ENCODE results near the gene SKIC8. TPM values are rescaled to one million over a fixed set of nuclear protein-coding genes. Genes with fewer than 3 reads are reported as not detected.

SKIC8 gene
- total RNA-seq, 1 donor from 2014 or later, result 44.4 TPM

DNA sequence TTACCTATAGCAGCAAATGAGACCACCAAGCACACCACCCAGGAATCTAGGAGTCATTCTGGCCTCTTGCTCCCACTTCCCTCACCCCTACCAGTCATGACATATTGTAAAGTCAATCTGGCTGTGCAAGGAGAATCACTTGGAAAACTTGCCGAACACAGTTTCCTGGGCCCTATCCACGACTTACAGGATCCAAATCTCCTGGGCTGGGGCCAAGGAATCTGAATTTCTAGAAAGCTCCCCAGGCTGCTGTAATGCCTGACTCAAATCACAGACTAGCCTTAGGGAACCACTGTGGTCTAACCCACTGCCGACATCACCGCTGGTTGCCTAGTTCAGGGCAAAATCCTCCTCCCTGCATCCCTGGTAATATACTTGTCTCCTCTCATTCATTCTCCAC lies 36.6 kb upstream of the SKIC8 start:
- DNase-seq, result peak; percentile 7
- TF ChIP-seq, protein P1, sequence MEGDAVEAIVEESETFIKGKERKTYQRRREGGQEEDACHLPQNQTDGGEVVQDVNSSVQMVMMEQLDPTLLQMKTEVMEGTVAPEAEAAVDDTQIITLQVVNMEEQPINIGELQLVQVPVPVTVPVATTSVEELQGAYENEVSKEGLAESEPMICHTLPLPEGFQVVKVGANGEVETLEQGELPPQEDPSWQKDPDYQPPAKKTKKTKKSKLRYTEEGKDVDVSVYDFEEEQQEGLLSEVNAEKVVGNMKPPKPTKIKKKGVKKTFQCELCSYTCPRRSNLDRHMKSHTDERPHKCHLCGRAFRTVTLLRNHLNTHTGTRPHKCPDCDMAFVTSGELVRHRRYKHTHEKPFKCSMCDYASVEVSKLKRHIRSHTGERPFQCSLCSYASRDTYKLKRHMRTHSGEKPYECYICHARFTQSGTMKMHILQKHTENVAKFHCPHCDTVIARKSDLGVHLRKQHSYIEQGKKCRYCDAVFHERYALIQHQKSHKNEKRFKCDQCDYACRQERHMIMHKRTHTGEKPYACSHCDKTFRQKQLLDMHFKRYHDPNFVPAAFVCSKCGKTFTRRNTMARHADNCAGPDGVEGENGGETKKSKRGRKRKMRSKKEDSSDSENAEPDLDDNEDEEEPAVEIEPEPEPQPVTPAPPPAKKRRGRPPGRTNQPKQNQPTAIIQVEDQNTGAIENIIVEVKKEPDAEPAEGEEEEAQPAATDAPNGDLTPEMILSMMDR (IDR thresholded peaks at IDR 0.05), result no peak
- intact Hi-C loops (cut with DNase I), result no loop called here
- H3K4me1 ChIP-seq, result peaks cover 9% of the 10 kb centered on the region
- no peaks in the 10 kb centered on the region for H3K9me3 ChIP-seq
- no peak overlapping the region for H3K27ac ChIP-seq
- H3K36me3 ChIP-seq, result no peaks in the 10 kb centered on the region
- ATAC-seq, result no peak
- H3K4me3 ChIP-seq, result no peak overlapping the region
- peaks cover 41% of the 10 kb centered on the region for H3K27me3 ChIP-seq (ENCODE audit: low read depth)

DNA sequence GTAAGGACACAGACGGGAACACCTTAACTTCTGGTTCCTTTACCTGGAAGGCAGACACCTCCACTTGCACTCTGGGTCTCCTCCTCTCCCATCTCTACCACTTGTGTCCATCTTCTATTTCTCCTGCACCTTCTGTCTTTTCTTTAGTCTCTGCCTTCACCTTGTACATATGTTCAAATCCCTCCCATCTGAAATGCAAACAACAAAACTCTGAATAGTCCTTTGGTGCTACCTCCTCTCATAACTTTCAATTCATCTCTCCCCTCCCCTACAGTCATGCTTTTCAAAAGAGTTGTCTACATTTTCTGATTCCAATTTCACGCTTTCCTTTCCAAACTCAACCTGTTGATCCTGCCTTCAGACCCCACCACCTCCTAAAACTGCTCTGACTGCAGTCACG lies 35.4 kb upstream of the SKIC8 start:
- TF ChIP-seq, protein P1 (IDR thresholded peaks at IDR 0.05), result no peak
- intact Hi-C loops (cut with DNase I), result no loop called here
- Histone ChIP-seq H3K9me3 (no peaks in the 10 kb centered on the region), H3K27ac (no peak overlapping the region), H3K36me3 (no peaks in the 10 kb centered on the region), H3K4me1 (no peaks in the 10 kb centered on the region), H3K4me3 (no peak overlapping the region), H3K27me3 (ENCODE audit: low read depth) (peaks cover 30% of the 10 kb centered on the region)
- DNase-seq (no peak), ATAC-seq (no peak)

- Histone ChIP-seq H3K4me3 (no peak overlapping the region), H3K9me3 (no peaks in the 10 kb centered on the region), H3K36me3 (no peaks in the 10 kb centered on the region), H3K27ac (no peak overlapping the region), H3K27me3 (ENCODE audit: low read depth) (no peaks in the 10 kb centered on the region), H3K4me1 (no peaks in the 10 kb centered on the region)
- DNase-seq (no peak), ATAC-seq (no peak)
- TF ChIP-seq, protein P1 (IDR thresholded peaks at IDR 0.05), result no peak
- intact Hi-C loops (cut with DNase I), result no loop called here
These were observed 30.2 kb upstream of the SKIC8 start for GRCh38 chr15:78329625-78330024.

DNA sequence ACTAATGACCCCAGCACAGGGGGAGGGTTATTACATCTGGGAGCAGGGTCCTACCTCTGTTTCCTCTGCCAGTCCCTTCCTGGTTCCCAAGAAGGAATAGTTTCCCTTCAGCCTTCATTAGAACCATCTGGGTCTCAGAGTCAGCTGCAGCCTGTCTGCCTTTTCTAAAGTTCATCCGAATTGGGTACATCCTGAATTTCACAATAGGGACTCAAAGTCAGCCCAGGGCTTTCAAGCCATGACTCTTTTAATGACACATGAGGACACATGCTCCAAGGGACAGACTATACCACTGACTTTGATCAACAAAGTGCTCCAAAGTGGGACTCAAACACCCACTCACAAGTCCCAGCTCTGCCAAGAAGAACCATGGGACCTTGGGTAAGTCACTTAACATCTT lies 28.1 kb upstream of the SKIC8 start:
- ATAC-seq (no peak), DNase-seq (no peak)
- no peaks in the 10 kb centered on the region for H3K4me1 ChIP-seq
- H3K27ac ChIP-seq, result no peak overlapping the region
- no peaks in the 10 kb centered on the region for H3K36me3 ChIP-seq
- TF ChIP-seq, protein P1 (IDR thresholded peaks at IDR 0.05), result no peak
- no peak overlapping the region for H3K4me3 ChIP-seq
- no peaks in the 10 kb centered on the region for H3K27me3 ChIP-seq (ENCODE audit: low read depth)
- H3K9me3 ChIP-seq, result no peaks in the 10 kb centered on the region
- intact Hi-C loops (cut with DNase I), result no loop called here

- Histone ChIP-seq H3K27ac (no peak overlapping the region), H3K4me1 (no peaks in the 10 kb centered on the region), H3K4me3 (no peak overlapping the region), H3K9me3 (no peaks in the 10 kb centered on the region), H3K27me3 (ENCODE audit: low read depth) (no peaks in the 10 kb centered on the region), H3K36me3 (no peaks in the 10 kb centered on the region)
- TF ChIP-seq, protein P1 (IDR thresholded peaks at IDR 0.05), result no peak
- DNase-seq (no peak), ATAC-seq (no peak)
- intact Hi-C loops (cut with DNase I), result no loop called here
These were observed 25.9 kb upstream of the SKIC8 start for GRCh38 chr15:78325092-78325843.

All from lower lobe of right lung (tissue), 2 donors.